HCEC 1CT (cell line): ENCODE data around the gene MAP4K5.
"Not testable (repeated sequence)": the region's sequence is repeated elsewhere in the genome, so short reads cannot be mapped to it uniquely, and the experiment has no call there.

ENCODE experiments used
- DNase-seq: peaks from one replicate; pipeline ENCODE4 v3.0.0-alpha.2; 2017

The MAP4K5 gene

DNA sequence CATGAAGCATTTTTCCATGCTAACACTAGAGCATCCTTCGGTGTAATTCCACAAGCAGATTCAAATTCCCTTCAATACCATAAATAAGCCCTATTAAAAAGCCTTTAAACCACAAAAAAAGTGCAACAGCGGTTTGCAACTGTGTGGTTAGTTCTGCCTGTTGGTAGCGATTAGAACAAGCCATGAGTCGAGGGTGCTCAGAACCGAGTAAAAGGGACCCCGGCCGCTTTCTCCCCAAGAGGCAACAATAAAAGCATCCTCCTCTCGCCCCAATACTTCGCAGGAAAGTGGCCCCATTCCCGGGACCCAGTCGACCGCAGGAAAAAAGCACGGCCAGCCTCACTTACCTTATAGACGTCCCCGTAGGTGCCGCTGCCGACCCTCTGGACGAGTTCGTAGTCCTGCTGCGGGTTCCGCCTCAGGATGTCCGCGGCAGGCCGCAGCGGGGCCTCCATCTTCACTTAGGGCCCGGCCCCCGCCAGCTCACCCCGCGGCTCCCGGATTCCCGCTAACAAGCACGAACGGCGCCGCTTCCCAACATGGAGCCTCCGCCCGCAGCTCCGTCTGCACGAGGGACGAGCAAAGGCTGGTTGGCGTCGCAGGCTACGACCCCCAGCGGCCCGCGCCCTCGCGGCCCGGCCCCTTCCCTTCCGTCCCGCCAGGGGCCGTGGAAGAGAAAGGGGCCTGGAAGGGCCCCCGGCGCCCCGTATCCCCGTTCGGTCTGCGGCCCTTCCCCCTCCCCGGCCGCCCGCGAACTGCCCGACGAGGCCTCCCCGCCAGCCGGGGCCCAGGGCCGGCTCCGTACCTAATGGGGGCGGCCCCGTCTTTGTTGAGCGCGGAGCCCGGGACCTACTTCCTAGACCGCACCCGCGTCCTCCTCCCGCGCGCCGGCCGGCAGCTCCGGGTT lies 521 bp downstream of the MAP4K5 start:
- peak; percentile 62 for DNase-seq

GRCh38 chr14:50530794-50531365 lies 1.5 kb downstream of the MAP4K5 start:
- no peak for DNase-seq

- peak; percentile 77 for DNase-seq
These were observed 2.0 kb downstream of the MAP4K5 start for GRCh38 chr14:50530358-50530757.

GRCh38 chr14:50529288-50530179 lies 2.8 kb downstream of the MAP4K5 start:
- no peak for DNase-seq

DNA sequence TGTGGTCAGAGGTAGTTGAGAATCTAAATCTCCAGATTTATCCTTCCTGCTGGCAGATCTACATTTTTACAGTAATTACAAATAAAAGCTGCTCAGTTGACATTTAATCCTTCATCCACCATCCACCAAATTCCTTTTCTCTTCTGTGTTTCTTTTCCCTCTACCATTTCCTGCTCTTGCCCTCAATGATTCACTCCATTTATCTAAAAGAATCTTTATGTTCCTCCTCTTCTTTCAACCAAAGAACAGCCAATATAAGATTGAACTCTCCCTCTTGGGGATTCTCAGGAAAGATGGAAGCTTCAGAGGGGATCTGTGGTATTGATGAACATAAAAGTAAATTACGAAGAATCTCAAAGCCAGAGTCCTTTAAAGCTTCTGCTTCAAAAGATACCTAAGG lies 4.4 kb downstream of the MAP4K5 start:
- DNase-seq: peak; percentile 68

DNA sequence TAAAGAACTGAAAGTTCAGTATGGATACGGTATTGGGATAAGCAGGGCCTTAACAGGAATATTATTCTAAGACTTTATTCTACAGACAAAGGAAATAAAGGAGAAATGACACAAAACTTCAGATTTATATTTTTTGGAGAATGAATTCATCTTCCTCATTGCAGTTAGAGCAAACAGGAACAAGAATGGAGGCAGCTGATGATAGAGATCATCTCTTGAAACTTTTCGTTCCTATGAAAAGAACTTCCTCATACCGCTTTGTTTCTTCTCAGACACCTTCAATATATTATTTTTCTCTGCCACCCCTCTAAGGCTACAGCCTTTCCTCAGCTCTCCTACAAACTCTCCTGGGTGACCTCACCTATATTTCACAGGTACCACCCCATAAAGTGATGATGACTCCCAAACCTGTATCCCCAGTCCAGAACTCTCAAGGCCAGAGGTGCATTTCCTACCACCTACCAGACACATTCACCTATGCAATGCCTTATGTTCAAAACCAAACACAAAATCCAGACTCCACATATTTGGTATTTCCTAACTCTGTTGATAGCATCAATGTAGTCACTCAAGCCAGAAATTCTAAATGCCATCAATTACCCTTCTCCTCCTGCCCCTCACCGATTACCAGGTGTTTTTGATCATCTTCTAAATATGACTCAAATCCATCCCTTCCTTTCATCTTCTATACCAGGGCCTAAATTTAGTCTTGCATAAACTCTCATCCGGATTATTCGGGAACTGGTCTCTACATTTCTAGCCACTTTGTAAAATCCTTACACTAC lies 7.4 kb downstream of the MAP4K5 start:
- DNase-seq: no peak

- no peak for DNase-seq
These were observed 8.3 kb downstream of the MAP4K5 start for GRCh38 chr14:50524060-50524459.

GRCh38 chr14:50523271-50524041 lies 8.9 kb downstream of the MAP4K5 start:
- no peak for DNase-seq

- peak; percentile 51 for DNase-seq
These were observed 10.4 kb downstream of the MAP4K5 start for GRCh38 chr14:50521912-50522341.

GRCh38 chr14:50520947-50521815 lies 11.2 kb downstream of the MAP4K5 start:
- DNase-seq: peak; percentile 96

- no peak for DNase-seq
These were observed 16.3 kb downstream of the MAP4K5 start for GRCh38 chr14:50516091-50516490.

DNA sequence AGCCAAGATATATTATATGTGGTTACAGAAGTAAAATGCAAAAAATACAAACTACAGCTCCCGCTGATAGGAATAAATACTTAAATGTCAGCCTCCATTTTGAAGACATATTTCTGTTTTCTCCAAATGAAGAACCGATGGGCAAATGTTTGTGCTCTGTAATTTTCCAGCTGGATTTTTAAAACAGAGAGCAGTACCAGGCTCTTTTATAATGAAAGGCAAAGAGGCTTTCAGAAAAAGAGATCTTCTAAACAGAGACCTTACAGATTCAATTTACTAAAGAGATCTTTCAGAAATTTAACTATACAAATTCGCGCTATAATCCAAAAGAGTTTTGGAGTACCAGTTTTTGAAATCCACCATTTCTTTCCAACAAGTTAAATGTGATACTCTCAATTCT lies 19.9 kb downstream of the MAP4K5 start:
- no peak for DNase-seq

DNA sequence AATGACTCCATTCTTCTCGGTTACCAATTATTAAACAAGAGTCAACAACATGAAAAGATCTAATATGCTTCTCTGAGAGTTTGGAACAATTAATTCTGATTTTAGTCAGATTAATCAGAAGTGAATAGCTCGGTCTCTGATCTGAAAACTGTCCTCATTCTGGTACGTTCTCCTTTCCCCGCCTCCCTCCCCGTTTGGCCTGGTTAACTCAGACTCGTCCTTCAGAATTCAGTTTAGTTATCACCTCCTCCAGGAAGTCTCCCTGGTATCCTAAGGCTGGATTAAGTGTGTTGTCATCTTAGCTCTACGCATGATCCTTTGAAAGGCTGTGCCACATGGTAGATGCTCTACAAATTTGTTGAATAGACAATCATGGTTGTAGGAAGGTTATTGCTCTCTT lies 22.2 kb downstream of the MAP4K5 start:
- no peak for DNase-seq

DNA sequence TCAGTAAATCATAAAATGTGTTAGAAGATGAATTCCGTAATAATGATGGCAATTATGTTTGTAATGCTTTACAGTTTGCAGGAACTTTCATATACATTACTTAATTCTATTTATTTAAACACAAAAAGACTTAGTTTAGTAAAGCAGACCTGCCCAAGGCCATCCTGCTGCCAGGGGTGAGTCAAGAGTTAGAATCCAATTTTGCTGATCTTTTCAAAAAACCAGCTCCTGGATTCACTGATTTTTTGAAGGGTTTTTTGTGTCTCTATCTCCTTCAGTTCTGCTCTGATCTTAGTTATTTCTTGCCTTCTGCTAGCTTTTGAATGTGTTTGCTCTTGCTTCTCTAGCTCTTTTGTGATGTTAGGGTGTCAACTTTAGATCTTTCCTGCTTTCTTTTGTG lies 25.3 kb downstream of the MAP4K5 start:
- not testable (repeated sequence) for DNase-seq

- peak; percentile 86 for DNase-seq
These were observed 30.7 kb downstream of the MAP4K5 start for GRCh38 chr14:50501642-50502041.

GRCh38 chr14:50497351-50497750 lies 35.0 kb downstream of the MAP4K5 start:
- DNase-seq: no peak

DNA sequence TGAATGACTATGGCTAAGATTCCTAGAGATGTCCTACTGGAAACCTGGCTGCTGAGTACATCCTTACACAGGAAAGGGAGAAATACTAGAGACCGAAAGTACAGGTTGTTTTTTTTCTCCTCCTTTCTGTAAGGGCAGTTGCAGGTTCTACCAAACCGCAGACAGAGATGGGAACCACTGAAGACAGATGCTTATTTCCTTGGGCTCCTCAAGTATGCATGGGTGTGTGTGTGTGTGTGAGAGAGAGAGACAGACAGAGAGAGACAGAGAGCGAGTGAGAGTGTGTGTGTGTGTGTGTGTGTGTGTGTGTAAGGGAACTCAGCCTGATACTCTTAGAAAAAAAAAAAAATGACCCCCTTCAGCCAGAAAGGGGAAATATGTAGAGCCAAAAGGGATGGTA lies 42.5 kb downstream of the MAP4K5 start:
- DNase-seq: no peak

DNA sequence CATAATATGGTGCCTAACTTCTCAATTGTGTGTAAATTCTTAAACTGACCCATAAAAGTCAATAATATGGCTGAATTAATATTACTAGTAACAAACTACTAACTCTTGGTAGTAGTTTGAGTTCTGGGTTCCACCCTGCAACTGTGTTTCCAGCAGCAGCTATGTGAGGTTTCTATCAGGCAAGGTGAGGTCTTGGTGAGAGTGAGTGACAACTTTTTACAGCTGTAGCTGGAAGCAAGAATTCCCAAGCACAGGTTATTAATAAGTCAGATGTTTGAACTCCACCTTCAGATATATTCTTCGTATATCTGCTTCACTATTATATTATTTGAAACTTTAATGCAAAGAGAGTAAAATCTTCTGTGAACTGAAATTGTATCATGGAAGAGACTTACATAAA lies 43.8 kb downstream of the MAP4K5 start:
- DNase-seq: no peak

- no peak for DNase-seq
These were observed 53.3 kb downstream of the MAP4K5 start for GRCh38 chr14:50479041-50479440.

DNA sequence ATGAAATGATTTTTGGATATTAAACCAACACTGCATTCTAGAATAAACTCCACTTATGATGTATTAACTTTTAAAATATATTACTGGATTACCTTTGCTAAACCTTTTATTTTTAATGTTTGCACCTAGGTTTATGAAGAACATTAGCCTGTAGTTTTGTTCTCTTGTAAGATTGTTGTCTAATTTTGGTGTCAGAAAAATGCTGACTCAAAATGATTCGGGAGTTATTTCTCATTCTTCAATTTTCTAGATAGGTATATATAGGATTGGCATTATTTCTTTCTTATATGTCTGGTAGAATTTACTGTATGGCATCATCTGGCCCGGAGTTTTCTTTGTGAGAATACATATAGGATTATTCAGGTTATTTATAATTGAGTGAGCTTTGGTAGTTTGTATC lies 54.6 kb downstream of the MAP4K5 start:
- no peak for DNase-seq

GRCh38 chr14:50476134-50476533 lies 56.2 kb downstream of the MAP4K5 start:
- no peak for DNase-seq
